Common myeloid progenitor, CD34-positive (primary cell): ENCODE results near the gene SLC29A3.
A peak's percentile ranks its signal among the peaks of the same experiment; 100 is the strongest.

Experiments
- CTCF ChIA-PET: fragments of 350-600 bp; sonication (Branson Sonifier 250); formaldehyde crosslinking; loops from one replicate; lab custom pipeline; 2021; ENCODE audit warnings: antibody characterized with exemption; lab: Charles Lee
- POLR2A ChIA-PET: fragments of 350-600 bp; sonication (Branson Sonifier 250); formaldehyde crosslinking; loops from one replicate; lab custom pipeline; 2021; ENCODE audit warnings: antibody characterized with exemption; lab: Charles Lee
- DNase-seq, 3 donors: peaks; one replicate each; pipeline versions ENCODE4 v3.0.0 to v3.0.0-alpha.2; 2013
- H3K27ac ChIP-seq, 2 experiments: 1 replicate in 1 of 2; 2 replicates in 1 of 2; pipeline ENCODE4 v1.7.0; 2013; ENCODE audit warnings: inconsistent platforms in 2 of 2, low read length in 2 of 2, mild to moderate bottlenecking in 2 of 2, low read depth in 1 of 2, moderate library complexity in 1 of 2; ENCODE audit not compliant: severe bottlenecking in 2 of 2, insufficient read depth in 1 of 2, poor library complexity in 1 of 2
- H3K27me3 ChIP-seq, 5 experiments: replicated peaks in 2 of 5; 1 replicate in 3 of 5; 2 replicates in 2 of 5; pipeline versions ENCODE4 v1.6.1 to v1.7.0; 2013; ENCODE audit warnings: low read length in 4 of 5, mild to moderate bottlenecking in 2 of 5, moderate library complexity in 2 of 5, inconsistent platforms in 1 of 5; ENCODE audit not compliant: insufficient read depth in 5 of 5, control insufficient read depth in 4 of 5
- H3K36me3 ChIP-seq, 4 experiments: 1 replicate in 2 of 4; 2 replicates in 2 of 4; pipeline versions ENCODE4 v1.6.1 to v1.7.0; 2013; ENCODE audit warnings: low read length in 3 of 4, control low read depth in 1 of 4, mild to moderate bottlenecking in 1 of 4; ENCODE audit not compliant: control insufficient read depth in 4 of 4, insufficient read depth in 4 of 4
- H3K4me1 ChIP-seq, 4 experiments: 1 replicate in 3 of 4; 2 replicates in 1 of 4; pipeline versions ENCODE4 v1.6.1 to v1.7.1; 2013; ENCODE audit warnings: low read length in 3 of 4, mild to moderate bottlenecking in 3 of 4, control low read depth in 1 of 4, inconsistent platforms in 1 of 4, moderate library complexity in 1 of 4; ENCODE audit not compliant: control insufficient read depth in 4 of 4, insufficient read depth in 4 of 4; ENCODE audit errors: control extremely low read depth in 1 of 4
- H3K4me3 ChIP-seq, 7 experiments: 1 replicate in 4 of 7; 2 replicates in 3 of 7; pipeline versions ENCODE4 v1.5.1 to v1.7.0; 2013; ENCODE audit warnings: mild to moderate bottlenecking in 7 of 7, low read length in 6 of 7, moderate library complexity in 6 of 7, inconsistent platforms in 2 of 7, low read depth in 2 of 7, control low read depth in 1 of 7; ENCODE audit not compliant: insufficient read depth in 4 of 7, control insufficient read depth in 1 of 7; ENCODE audit errors: extremely low read depth in 1 of 7
- H3K9me3 ChIP-seq, 5 experiments: 1 replicate in 4 of 5; 2 replicates in 1 of 5; pipeline versions ENCODE4 v1.6.1 to v1.7.1; 2013; ENCODE audit warnings: low read length in 4 of 5, mild to moderate bottlenecking in 2 of 5, inconsistent platforms in 1 of 5, low read depth in 1 of 5, moderate library complexity in 1 of 5; ENCODE audit not compliant: control insufficient read depth in 4 of 5, insufficient read depth in 2 of 5; ENCODE audit errors: control extremely low read depth in 1 of 5
- WGBS: methylation state at CpG from one replicate; pipeline ENCODE4 v1.1.5; 2013; ENCODE audit not compliant: insufficient coverage; 5-methylcytosine and 5-hydroxymethylcytosine counted together

SLC29A3 gene

DNA sequence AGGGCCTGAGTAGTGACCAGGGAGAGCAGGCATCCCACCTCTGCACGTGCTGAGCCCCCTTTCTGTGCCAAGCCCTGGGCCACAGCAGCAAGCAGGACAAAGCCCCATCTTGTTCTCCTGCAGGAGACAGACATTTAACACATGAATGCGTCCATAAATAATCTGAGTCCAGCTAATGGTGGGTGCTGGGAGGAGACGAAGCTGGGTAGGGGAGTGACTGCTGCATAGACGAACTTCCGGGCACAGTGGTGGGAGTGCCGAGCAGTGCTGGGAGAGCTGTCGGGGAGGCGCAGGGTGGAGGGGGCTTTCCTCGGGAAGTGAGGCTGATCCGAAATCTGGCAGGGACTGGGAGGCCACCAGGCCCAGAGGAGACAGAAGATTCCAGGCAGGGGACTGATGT, 35.2 kb upstream of the SLC29A3 start:
- no peak for DNase-seq
- Histone ChIP-seq H3K36me3 (no peaks in the 10 kb centered on the region), H3K4me3 (no peak overlapping the region), H3K27ac (no peak overlapping the region), H3K9me3 (no peaks in the 10 kb centered on the region), H3K27me3 (no peaks in the 10 kb centered on the region), H3K4me1 (peaks cover 0 to 2% (median 0%) of the 10 kb centered on the region in 4 experiments)
- CTCF ChIA-PET, result interaction anchor here (1.0 to 8.4 kb wide), 17 partner anchors 10 to 380 kb away, joined by 3 to 78 read pairs (median 6); no protein-coding TSS in a partner anchor
- POLR2A ChIA-PET, result no interaction called here
- WGBS, result 96% methylated on average over 10 of the region's 10 CpGs

DNA sequence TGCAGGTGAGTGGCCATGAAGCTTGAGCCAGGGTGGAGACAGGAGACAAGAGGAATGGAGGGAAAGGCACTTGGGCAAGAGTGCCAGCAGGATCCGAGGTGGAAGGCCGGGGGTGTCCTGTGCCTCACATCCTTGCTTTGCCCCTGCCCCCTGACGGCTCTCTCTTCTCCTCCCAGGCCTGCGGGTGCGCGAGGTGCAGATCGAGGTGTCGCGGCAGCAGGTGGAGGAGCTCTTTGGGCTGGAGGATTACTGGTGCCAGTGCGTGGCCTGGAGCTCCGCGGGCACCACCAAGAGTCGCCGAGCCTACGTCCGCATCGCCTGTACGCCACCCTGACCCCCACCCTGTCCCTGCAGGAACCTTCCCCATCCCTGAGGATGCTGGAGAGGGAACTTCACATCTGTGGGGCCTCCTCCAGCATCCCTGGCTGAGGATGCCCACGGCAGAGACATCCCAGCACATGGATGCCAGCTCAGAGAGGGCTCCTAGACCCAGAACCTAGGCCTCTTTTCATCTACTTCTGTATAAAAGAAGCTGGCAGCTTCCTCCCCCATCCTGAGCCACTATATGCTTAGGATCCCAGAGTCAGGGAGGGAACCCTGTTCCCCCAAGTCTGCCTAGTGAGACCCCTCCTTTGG, 34.4 kb upstream of the SLC29A3 start:
- Histone ChIP-seq H3K4me3 (no peak overlapping the region), H3K27me3 (no peaks in the 10 kb centered on the region), H3K9me3 (no peaks in the 10 kb centered on the region), H3K36me3 (no peaks in the 10 kb centered on the region), H3K27ac (no peak overlapping the region), H3K4me1 (peaks cover 0 to 8% (median 6%) of the 10 kb centered on the region in 4 experiments)
- 85% methylated on average over 12 of the region's 19 CpGs for WGBS
- CTCF ChIA-PET, result interaction anchor here (0.6 to 8.4 kb wide), 30 partner anchors 11 to 574 kb away, joined by 3 to 78 read pairs (median 4); partner anchors contain the start of gene UNC5B
- DNase-seq, result no peak
- POLR2A ChIA-PET, result no interaction called here

- Histone ChIP-seq H3K27me3 (no peaks in the 10 kb centered on the region), H3K4me1 (peaks cover 0 to 13% (median 11%) of the 10 kb centered on the region in 4 experiments), H3K36me3 (no peaks in the 10 kb centered on the region), H3K4me3 (no peak overlapping the region), H3K27ac (no peak overlapping the region), H3K9me3 (no peaks in the 10 kb centered on the region)
- ChIA-PET POLR2A (no interaction called here), CTCF (interaction anchor here (0.6 to 8.4 kb wide), 30 partner anchors 10 to 574 kb away, joined by 3 to 78 read pairs (median 4); partner anchors contain the start of gene UNC5B)
- DNase-seq, result peak; percentile 34 to 62 (median 46)
- 58% methylated on average over 11 of the region's 11 CpGs for WGBS
Measured at GRCh38 chr10:71285180-71285545, 33.9 kb upstream of the SLC29A3 start.

DNA sequence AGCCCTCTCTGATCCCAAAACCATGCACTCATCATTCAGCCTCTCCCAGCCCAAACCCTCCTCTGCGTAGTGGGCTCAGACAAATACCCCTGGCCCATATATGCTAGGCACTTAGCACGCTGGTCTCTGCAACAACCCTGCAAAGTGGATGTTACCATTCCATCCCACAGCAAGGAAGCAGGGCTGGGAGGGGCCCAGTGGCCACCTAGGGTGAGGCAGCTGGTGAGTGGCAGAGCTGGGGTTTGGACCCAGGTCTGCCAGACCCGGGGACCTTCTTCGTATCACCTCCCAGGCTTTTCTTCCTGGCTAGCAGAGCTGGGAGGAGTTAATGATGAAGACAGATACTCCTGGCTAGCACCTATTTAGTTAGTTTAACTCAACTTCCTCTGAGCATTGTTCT, 33.1 kb upstream of the SLC29A3 start:
- Histone ChIP-seq H3K27ac (no peak overlapping the region), H3K4me3 (no peak overlapping the region), H3K9me3 (no peaks in the 10 kb centered on the region), H3K27me3 (no peaks in the 10 kb centered on the region), H3K36me3 (no peaks in the 10 kb centered on the region), H3K4me1 (peaks cover 0 to 21% (median 18%) of the 10 kb centered on the region in 4 experiments)
- ChIA-PET POLR2A (no interaction called here), CTCF (interaction anchor here (0.6 to 8.4 kb wide), 24 partner anchors 8 to 616 kb away, joined by 3 to 78 read pairs (median 4); partner anchors contain the start of gene UNC5B)
- 88% methylated on average over 3 of the region's 4 CpGs for WGBS
- no peak for DNase-seq

DNA sequence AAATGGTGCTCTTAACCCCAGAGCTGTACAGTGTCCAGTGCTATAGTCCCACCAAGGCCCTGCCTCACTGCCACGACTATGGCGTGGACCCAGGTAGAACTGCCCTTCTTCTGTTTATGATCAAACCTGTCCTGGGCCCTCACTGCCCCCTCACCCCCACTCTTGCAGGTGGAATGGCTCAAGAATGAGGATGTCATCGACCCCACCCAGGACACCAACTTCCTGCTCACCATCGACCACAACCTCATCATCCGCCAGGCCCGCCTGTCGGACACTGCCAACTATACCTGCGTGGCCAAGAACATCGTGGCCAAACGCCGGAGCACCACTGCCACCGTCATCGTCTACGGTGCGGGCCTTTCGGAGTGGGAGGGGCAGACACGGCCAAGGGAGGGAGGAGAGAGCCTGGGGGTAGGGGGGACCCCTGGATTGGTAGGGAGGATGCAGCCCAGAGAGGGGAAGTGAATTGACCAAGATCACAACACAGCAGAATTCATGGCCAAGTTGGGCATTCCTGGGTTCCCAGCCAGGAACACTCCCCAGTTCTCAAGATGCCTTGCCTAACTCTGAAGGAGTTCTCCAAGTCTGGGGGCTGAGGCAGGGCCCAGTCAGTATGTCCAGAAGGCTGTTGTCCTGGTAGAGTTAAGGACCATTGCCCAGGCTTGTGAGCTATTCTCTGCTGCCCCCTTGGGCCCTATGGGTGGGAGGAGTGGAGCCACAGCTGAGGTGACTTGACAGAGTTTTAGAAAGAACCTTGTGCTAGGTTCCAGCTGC, 32.4 kb upstream of the SLC29A3 start:
- Histone ChIP-seq H3K36me3 (no peaks in the 10 kb centered on the region), H3K27me3 (no peaks in the 10 kb centered on the region), H3K27ac (no peak overlapping the region), H3K4me1 (peaks cover 0 to 23% (median 20%) of the 10 kb centered on the region in 4 experiments), H3K9me3 (no peaks in the 10 kb centered on the region), H3K4me3 (no peak overlapping the region)
- POLR2A ChIA-PET, result no interaction called here
- CTCF ChIA-PET, result interaction anchor here (1.0 to 8.4 kb wide), 14 partner anchors 9 to 408 kb away, joined by 3 to 78 read pairs (median 6); no protein-coding TSS in a partner anchor
- DNase-seq, result no peak
- 96% methylated on average over 11 of the region's 17 CpGs for WGBS

GRCh38 chr10:71287456-71287855, 31.6 kb upstream of the SLC29A3 start:
- CTCF ChIA-PET, result interaction anchor here (1.2 to 8.4 kb wide), 5 partner anchors 14 to 383 kb away, joined by 3 to 78 read pairs (median 36); no protein-coding TSS in a partner anchor
- H3K36me3 ChIP-seq, result no peaks in the 10 kb centered on the region
- H3K4me3 ChIP-seq, result no peak overlapping the region
- POLR2A ChIA-PET, result no interaction called here
- H3K27me3 ChIP-seq, result no peaks in the 10 kb centered on the region
- no peak overlapping the region for H3K27ac ChIP-seq
- H3K9me3 ChIP-seq, result no peaks in the 10 kb centered on the region
- 90% methylated on average over 14 of the region's 14 CpGs for WGBS
- no peak for DNase-seq
- H3K4me1 ChIP-seq, result peaks cover 0 to 23% (median 20%) of the 10 kb centered on the region in 4 experiments
